K562 (cell line): ENCODE measurements around the gene POLR3K. TPM values are rescaled to one million over a fixed set of nuclear protein-coding genes. Genes with fewer than 3 reads are reported as not detected.

Experiments
- CHD1 ChIP-seq: fragments of 200-600 bp; sonication (generic); IDR thresholded peaks from one replicate; pipeline ENCODE4 v1.6.1; 2012; ENCODE audit warnings: mild to moderate bottlenecking, moderate library complexity, low read length, inconsistent platforms
- CREB3L1 ChIP-seq: fragments of 450-650 bp; IDR thresholded peaks from 2 replicates; pipeline ENCODE4 v1.6.1; 2014; ENCODE audit warnings: low read depth, mild to moderate bottlenecking, moderate library complexity, borderline replicate concordance
- DIDO1 ChIP-seq: fragments of 450-650 bp; IDR thresholded peaks from 2 replicates; pipeline ENCODE4 v1.6.1; 2016; ENCODE audit warnings: low read depth, missing biosample characterization, missing genetic modification characterization
- DLX4 ChIP-seq: fragments of 250-450 bp; sonication (Bioruptor Pico); IDR thresholded peaks from 2 replicates; pipeline ENCODE4 v1.6.1; 2021; ENCODE audit warnings: mild to moderate bottlenecking
- FOXJ3 ChIP-seq: sonication (generic); formaldehyde crosslinking; IDR thresholded peaks from 2 replicates; pipeline ENCODE4 v1.4.0; 2020; ENCODE audit warnings: mild to moderate bottlenecking, missing genetic modification reagents
- FOXK1 ChIP-seq: sonication (generic); formaldehyde crosslinking; IDR thresholded peaks from 2 replicates; pipeline ENCODE4 v1.8.0; 2022; ENCODE audit warnings: missing genetic modification reagents, mild to moderate bottlenecking, borderline replicate concordance
- KLF1 ChIP-seq: fragments of 450-650 bp; IDR thresholded peaks from 2 replicates; pipeline ENCODE4 v1.6.1; 2016; ENCODE audit warnings: missing genetic modification characterization, missing compliant biosample characterization
- MCM5 ChIP-seq: fragments of 450-650 bp; IDR thresholded peaks from 2 replicates; pipeline ENCODE4 v1.6.1; 2016; ENCODE audit warnings: low read depth
- MED1 ChIP-seq: sonication (generic); formaldehyde crosslinking; IDR thresholded peaks from 2 replicates; pipeline ENCODE4 v1.8.1; 2023; ENCODE audit warnings: missing genetic modification reagents, borderline replicate concordance
- NUFIP1 ChIP-seq: fragments of 450-650 bp; IDR thresholded peaks from 2 replicates; pipeline ENCODE4 v1.6.1; 2018; ENCODE audit not compliant: partially characterized antibody
- SIX5 ChIP-seq, 2 experiments: IDR thresholded peaks; 2 replicates each; pipeline ENCODE4 v1.6.1; 2011; ENCODE audit warnings: low read length in 2 of 2, borderline replicate concordance in 1 of 2, low read depth in 1 of 2, mild to moderate bottlenecking in 1 of 2, moderate library complexity in 1 of 2; ENCODE audit not compliant: insufficient read depth in 1 of 2
- SOX6 ChIP-seq: fragments of 450-650 bp; IDR thresholded peaks from 2 replicates; pipeline ENCODE4 v1.6.1; 2014; ENCODE audit warnings: mild to moderate bottlenecking
- SP1 ChIP-seq: sonication (generic); formaldehyde crosslinking; IDR thresholded peaks from 2 replicates; pipeline ENCODE4 v1.8.1; 2022; ENCODE audit warnings: mild to moderate bottlenecking, missing genetic modification reagents
- TCF7 ChIP-seq: sonication (generic); IDR thresholded peaks from 2 replicates; pipeline ENCODE4 v1.6.1; 2016; ENCODE audit warnings: antibody characterized with exemption, borderline replicate concordance
- ZNF133 ChIP-seq: fragments of 250-450 bp; sonication (Bioruptor Pico); IDR thresholded peaks from 2 replicates; pipeline ENCODE4 v1.4.0; 2020; ENCODE audit warnings: mild to moderate bottlenecking
- ZNF232 ChIP-seq: sonication (generic); formaldehyde crosslinking; IDR thresholded peaks from 2 replicates; pipeline ENCODE4 v1.8.0; 2022; ENCODE audit warnings: mild to moderate bottlenecking, missing genetic modification reagents
- ZNF324 ChIP-seq: fragments of 250-450 bp; sonication (Bioruptor Pico); IDR thresholded peaks from 2 replicates; pipeline ENCODE4 v1.4.0; 2020; ENCODE audit warnings: mild to moderate bottlenecking
- polyA plus RNA-seq, 8 experiments: library from polyadenylated mRNA; depleted of rRNA in 4 of 8; stranded (reverse) in 5 of 8; unstranded in 3 of 8; fragments of >200 nt; fragmentation: Nextera tagmentation in 2 of 8; fragmentation: Illumina TruSeq in 1 of 8; extraction: Ambion mirVana in 2 of 8; extraction: Trizol in 1 of 8; gene quantifications; 2 replicates each; pipeline versions ENCODE4 v1.2.1 to v1.2.3, GENCODE V29; 2011 to 2014; ENCODE audit warnings: inconsistent platforms in 1 of 8, missing spikeins in 1 of 8
- total RNA-seq, 7 experiments: library from RNA; depleted of rRNA in 6 of 7; stranded (reverse); fragments of >200 nt in 6 of 7; fragmentation: Illumina TruSeq in 2 of 7; extraction: Trizol in 2 of 7; gene quantifications; 2 replicates each; pipeline versions ENCODE4 v1.2.1 to v1.2.3, GENCODE V29; 2011 to 2021; ENCODE audit warnings: low replicate concordance in 1 of 7
- TF ChIP-seq, protein P1 (sequence below), 2 experiments: IDR thresholded peaks; 2 replicates each; pipeline ENCODE4 v1.6.1; 2012; ENCODE audit warnings: improper control_type of control experiment in 2 of 2, low read depth in 2 of 2, low read length in 2 of 2, borderline replicate concordance in 1 of 2
- TF ChIP-seq, protein P2 (sequence below), 2 experiments: fragments of 450-650 bp in 1 of 2; IDR thresholded peaks; 2 replicates each; pipeline ENCODE4 v1.6.1; 2011 to 2017; ENCODE audit warnings: low read depth in 2 of 2, antibody characterized with exemption in 1 of 2, borderline replicate concordance in 1 of 2, low read length in 1 of 2, mild to moderate bottlenecking in 1 of 2, mixed read lengths in 1 of 2; ENCODE audit not compliant: control insufficient read depth in 1 of 2

Gene POLR3K
- total and polyA plus RNA-seq, 9 of the 15 experiments (the other 6 are each of a cell fraction or from before 2014, with no cell fraction given): 42.1 to 315 (median 86.7) TPM

GRCh38 chr16:53346-54236, at the start of gene POLR3K, which contains the start of gene SNRNP25 (continued):
- TF ChIP-seq SIX5 (IDR thresholded peaks at IDR 0.05; ENCODE audit: borderline replicate concordance in 1 of 2, insufficient read depth in 1 of 2, low read depth in 1 of 2, low read length in 2 of 2): no peak
- no peak for TF ChIP-seq CREB3L1
- no peak for TF ChIP-seq MCM5
- no peak for TF ChIP-seq KLF1 (tag)
- TF ChIP-seq CHD1: peak; percentile 66
- no peak for TF ChIP-seq MED1 (CRISPR knock-in tag)
- no peak for TF ChIP-seq ZNF133
- TF ChIP-seq TCF7: 0 out of 2 replicates have a peak, but pooled peaks have one; percentile 42
- no peak for TF ChIP-seq ZNF324
- TF ChIP-seq, protein P1, sequence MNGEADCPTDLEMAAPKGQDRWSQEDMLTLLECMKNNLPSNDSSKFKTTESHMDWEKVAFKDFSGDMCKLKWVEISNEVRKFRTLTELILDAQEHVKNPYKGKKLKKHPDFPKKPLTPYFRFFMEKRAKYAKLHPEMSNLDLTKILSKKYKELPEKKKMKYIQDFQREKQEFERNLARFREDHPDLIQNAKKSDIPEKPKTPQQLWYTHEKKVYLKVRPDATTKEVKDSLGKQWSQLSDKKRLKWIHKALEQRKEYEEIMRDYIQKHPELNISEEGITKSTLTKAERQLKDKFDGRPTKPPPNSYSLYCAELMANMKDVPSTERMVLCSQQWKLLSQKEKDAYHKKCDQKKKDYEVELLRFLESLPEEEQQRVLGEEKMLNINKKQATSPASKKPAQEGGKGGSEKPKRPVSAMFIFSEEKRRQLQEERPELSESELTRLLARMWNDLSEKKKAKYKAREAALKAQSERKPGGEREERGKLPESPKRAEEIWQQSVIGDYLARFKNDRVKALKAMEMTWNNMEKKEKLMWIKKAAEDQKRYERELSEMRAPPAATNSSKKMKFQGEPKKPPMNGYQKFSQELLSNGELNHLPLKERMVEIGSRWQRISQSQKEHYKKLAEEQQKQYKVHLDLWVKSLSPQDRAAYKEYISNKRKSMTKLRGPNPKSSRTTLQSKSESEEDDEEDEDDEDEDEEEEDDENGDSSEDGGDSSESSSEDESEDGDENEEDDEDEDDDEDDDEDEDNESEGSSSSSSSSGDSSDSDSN (IDR thresholded peaks at IDR 0.05; ENCODE audit: borderline replicate concordance in 1 of 2, low read depth in 2 of 2, low read length in 2 of 2): no peak
- no peak for TF ChIP-seq DIDO1 (tag)
- TF ChIP-seq, protein P2, sequence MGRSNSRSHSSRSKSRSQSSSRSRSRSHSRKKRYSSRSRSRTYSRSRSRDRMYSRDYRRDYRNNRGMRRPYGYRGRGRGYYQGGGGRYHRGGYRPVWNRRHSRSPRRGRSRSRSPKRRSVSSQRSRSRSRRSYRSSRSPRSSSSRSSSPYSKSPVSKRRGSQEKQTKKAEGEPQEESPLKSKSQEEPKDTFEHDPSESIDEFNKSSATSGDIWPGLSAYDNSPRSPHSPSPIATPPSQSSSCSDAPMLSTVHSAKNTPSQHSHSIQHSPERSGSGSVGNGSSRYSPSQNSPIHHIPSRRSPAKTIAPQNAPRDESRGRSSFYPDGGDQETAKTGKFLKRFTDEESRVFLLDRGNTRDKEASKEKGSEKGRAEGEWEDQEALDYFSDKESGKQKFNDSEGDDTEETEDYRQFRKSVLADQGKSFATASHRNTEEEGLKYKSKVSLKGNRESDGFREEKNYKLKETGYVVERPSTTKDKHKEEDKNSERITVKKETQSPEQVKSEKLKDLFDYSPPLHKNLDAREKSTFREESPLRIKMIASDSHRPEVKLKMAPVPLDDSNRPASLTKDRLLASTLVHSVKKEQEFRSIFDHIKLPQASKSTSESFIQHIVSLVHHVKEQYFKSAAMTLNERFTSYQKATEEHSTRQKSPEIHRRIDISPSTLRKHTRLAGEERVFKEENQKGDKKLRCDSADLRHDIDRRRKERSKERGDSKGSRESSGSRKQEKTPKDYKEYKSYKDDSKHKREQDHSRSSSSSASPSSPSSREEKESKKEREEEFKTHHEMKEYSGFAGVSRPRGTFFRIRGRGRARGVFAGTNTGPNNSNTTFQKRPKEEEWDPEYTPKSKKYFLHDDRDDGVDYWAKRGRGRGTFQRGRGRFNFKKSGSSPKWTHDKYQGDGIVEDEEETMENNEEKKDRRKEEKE (IDR thresholded peaks at IDR 0.05; ENCODE audit: borderline replicate concordance in 1 of 2, control insufficient read depth in 1 of 2, low read depth in 2 of 2, low read length in 1 of 2): no peak
- no peak for TF ChIP-seq FOXJ3 (CRISPR knock-in tag)
- TF ChIP-seq SP1 (CRISPR knock-in tag): peak; percentile 71
- no peak for TF ChIP-seq NUFIP1
- TF ChIP-seq DLX4 (CRISPR knock-in tag): no peak
- no peak for TF ChIP-seq SOX6
- TF ChIP-seq FOXK1: no peak
- no peak for TF ChIP-seq ZNF232 (CRISPR knock-in tag)
